ENCODE measurements around the gene PDXP. TPM values are rescaled to one million over a fixed set of nuclear protein-coding genes. Genes with fewer than 3 reads are reported as not detected.

The PDXP gene
- total and polyA plus RNA-seq, 8 donors, result 3.6 to 16.3 (median 5.4) TPM

- ATAC-seq (no peak), DNase-seq (no peak), FAIRE-seq (no peak)
- intact Hi-C loops (cut with DNase I), result loop anchor here in 1 of 3 donors (5.0 to 10.0 kb wide), 2 partner anchors 43 to 140 kb away; no protein-coding TSS in a partner anchor
- no peak for TF ChIP-seq CTCF (IDR thresholded peaks at IDR 0.05)
- Histone ChIP-seq H3K36me3 (peaks cover 0 to 8% (median 0%) of the 10 kb centered on the region in 3 donors), H3K4me3 (no peak overlapping the region), H3K4me1 (peaks cover 0 to 7% (median 0%) of the 10 kb centered on the region in 3 donors), H3K9me3 (no peaks in the 10 kb centered on the region), H3K27ac (no peak overlapping the region), H3K27me3 (no peaks in the 10 kb centered on the region)
- 60 to 70% methylated on average over 16 of the region's 16 CpGs for WGBS, 2 donors
Measured at GRCh38 chr22:37684803-37685615, 26.5 kb downstream of the PDXP start.

GRCh38 chr22:37686002-37686982 is 27.8 kb downstream of the PDXP start, which contains the start of gene NOL12:
Gene NOL12, plus strand, starts transcription at chr22:37686343. Its CDS starts 50 bp downstream, at chr22:37686393.
- FAIRE-seq, result no peak

GRCh38 chr22:37690407-37690806 is 31.9 kb downstream of the PDXP start:
- TF ChIP-seq CTCF (IDR thresholded peaks at IDR 0.05), result no peak
- H3K4me1 ChIP-seq, result peaks cover 0 to 7% (median 0%) of the 10 kb centered on the region in 3 donors
- no peak overlapping the region for H3K27ac ChIP-seq
- H3K9me3 ChIP-seq, result no peaks in the 10 kb centered on the region
- FAIRE-seq (no peak), DNase-seq (no peak), ATAC-seq (no peak)
- intact Hi-C loops (cut with DNase I), result no loop called here
- WGBS, 2 donors, result 87 to 93% methylated on average over 7 of the region's 7 CpGs
- no peak overlapping the region for H3K4me3 ChIP-seq
- peaks cover 0 to 34% (median 6%) of the 10 kb centered on the region in 3 donors for H3K36me3 ChIP-seq
- no peaks in the 10 kb centered on the region for H3K27me3 ChIP-seq

More at GRCh38 chr22:37686002-37686982, 27.8 kb downstream of the PDXP start, which contains the start of gene NOL12:
- Histone ChIP-seq H3K27me3 (no peaks in the 10 kb centered on the region), H3K4me1 (peaks cover 0 to 7% (median 0%) of the 10 kb centered on the region in 3 donors), H3K27ac (peak within 1 kb of the TSS; percentile 24 to 71 (median 65)), H3K4me3 (peak within 1 kb of the TSS; percentile 70 to 94 (median 85)), H3K36me3 (peaks cover 0 to 20% (median 3%) of the 10 kb centered on the region in 3 donors), H3K9me3 (no peaks in the 10 kb centered on the region)
- intact Hi-C loops (cut with DNase I), result loop anchor here in 1 of 3 donors (10.0 kb wide), 1 partner anchor 141 kb away; no protein-coding TSS in a partner anchor
- peak; percentile 79 to 93 (median 82) for DNase-seq
- no peak for TF ChIP-seq CTCF (IDR thresholded peaks at IDR 0.05)
- ATAC-seq, result peak; percentile 93 to 96 (median 96)
- WGBS, 2 donors, result 1 to 2% methylated on average over 61 to 62 of the region's 62 CpGs

GRCh38 chr22:37690901-37691504 is 32.5 kb downstream of the PDXP start:
- Histone ChIP-seq H3K27me3 (no peaks in the 10 kb centered on the region), H3K36me3 (peaks cover 0 to 34% (median 6%) of the 10 kb centered on the region in 3 donors), H3K27ac (no peak overlapping the region), H3K4me3 (no peak overlapping the region), H3K9me3 (no peaks in the 10 kb centered on the region), H3K4me1 (peaks cover 0 to 7% (median 0%) of the 10 kb centered on the region in 3 donors)
- 93 to 98% methylated on average over 18 of the region's 18 CpGs for WGBS, 2 donors
- ATAC-seq (no peak), DNase-seq (peak in 1 of 6 donors; percentile 24), FAIRE-seq (no peak)
- no peak for TF ChIP-seq CTCF (IDR thresholded peaks at IDR 0.05)
- intact Hi-C loops (cut with DNase I), result no loop called here

Data from pancreas (tissue), 10 donors.